Duodenal mucosa (tissue), 2 donors: ENCODE measurements around the gene CSTPP1.

Source experiments
- H3K27ac ChIP-seq: one replicate; pipeline ENCODE4 v1.7.0; 2013; ENCODE audit warnings: low read depth, low read length
- H3K27me3 ChIP-seq, 2 donors: one replicate each; pipeline ENCODE4 v1.7.0; 2013; ENCODE audit warnings: low read length in 2 of 2, control low read depth in 1 of 2; ENCODE audit not compliant: insufficient read depth in 2 of 2, control insufficient read depth in 1 of 2
- H3K36me3 ChIP-seq, 2 donors: one replicate each; pipeline ENCODE4 v1.7.0; 2013; ENCODE audit warnings: low read length in 2 of 2, control low read depth in 1 of 2; ENCODE audit not compliant: insufficient read depth in 2 of 2, control insufficient read depth in 1 of 2
- H3K4me1 ChIP-seq, 2 donors: one replicate each; pipeline ENCODE4 v1.7.0; 2013; ENCODE audit warnings: low read length in 2 of 2, control low read depth in 1 of 2; ENCODE audit not compliant: insufficient read depth in 2 of 2, control insufficient read depth in 1 of 2
- H3K4me3 ChIP-seq, 2 donors: one replicate each; pipeline ENCODE4 v1.7.0; 2013; ENCODE audit warnings: low read length in 2 of 2, low read depth in 1 of 2
- H3K9ac ChIP-seq, 2 donors: one replicate each; pipeline ENCODE4 v1.7.0; 2013; ENCODE audit warnings: low read length in 2 of 2, low read depth in 1 of 2
- H3K9me3 ChIP-seq, 2 donors: one replicate each; pipeline ENCODE4 v1.7.0; 2013; ENCODE audit warnings: low read length in 2 of 2, control low read depth in 1 of 2; ENCODE audit not compliant: control insufficient read depth in 1 of 2

Gene CSTPP1

DNA sequence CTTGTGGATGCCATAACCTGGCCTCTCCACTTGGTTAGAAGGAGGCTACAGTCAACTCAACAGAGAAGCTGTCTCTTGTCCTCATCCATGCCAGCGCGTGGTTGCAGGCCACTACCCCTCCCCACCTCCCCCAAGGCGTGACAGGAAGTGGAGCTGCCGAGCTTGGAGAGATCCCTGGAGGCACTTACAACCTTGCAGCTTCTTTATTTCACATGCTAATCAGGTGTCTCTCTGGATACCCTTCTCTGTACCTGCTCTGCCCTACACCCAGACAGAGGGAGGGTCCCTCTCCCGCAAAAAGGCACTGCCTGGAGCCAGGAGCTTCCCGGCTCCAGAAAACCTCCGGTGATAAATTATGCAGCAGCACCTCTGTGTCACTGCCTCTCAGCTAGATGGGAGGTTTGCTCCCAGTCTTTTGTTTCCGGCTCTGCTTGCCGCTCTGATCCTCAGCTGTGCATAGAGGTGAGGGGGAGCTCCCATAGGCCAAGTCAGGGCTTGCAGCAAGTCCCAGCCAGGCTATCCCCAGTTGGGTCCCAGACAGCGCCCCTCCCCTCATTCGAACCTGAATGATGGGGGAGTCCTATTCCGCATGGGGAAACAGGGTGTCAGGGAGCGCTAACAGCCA is 23.9 kb upstream of the CSTPP1 start:
- H3K27me3 ChIP-seq, result peaks cover 3 to 7% of the 10 kb centered on the region in 2 donors
- H3K4me3 ChIP-seq, result no peak overlapping the region
- no peak overlapping the region for H3K9ac ChIP-seq
- H3K4me1 ChIP-seq, result peaks cover 25 to 27% of the 10 kb centered on the region in 2 donors
- H3K36me3 ChIP-seq, result no peaks in the 10 kb centered on the region
- no peak overlapping the region for H3K27ac ChIP-seq
- no peaks in the 10 kb centered on the region for H3K9me3 ChIP-seq

DNA sequence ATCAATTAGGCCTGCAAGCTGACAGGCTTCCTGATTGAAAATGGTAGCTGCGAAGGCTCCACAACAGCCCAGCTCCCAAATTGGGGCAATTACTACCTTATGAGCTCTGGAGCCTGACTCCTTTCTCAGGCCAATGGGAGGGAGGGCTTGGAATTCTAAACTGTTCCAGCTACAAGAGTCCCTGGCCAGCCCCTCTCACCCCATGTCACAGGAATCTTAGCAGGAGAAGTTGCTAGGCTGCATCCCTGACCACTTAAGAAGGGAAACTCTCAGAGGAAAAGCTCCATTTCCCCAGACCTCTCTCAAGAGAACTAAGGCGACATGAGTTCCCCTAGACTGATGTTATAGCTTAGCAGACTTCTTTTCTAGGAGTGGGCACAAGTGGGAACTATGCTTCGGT is 23.1 kb upstream of the CSTPP1 start:
- Histone ChIP-seq H3K9ac (no peak overlapping the region), H3K4me3 (no peak overlapping the region), H3K27ac (no peak overlapping the region), H3K4me1 (peaks cover 25 to 27% of the 10 kb centered on the region in 2 donors), H3K9me3 (no peaks in the 10 kb centered on the region), H3K27me3 (peaks cover 3 to 7% of the 10 kb centered on the region in 2 donors), H3K36me3 (no peaks in the 10 kb centered on the region)

DNA sequence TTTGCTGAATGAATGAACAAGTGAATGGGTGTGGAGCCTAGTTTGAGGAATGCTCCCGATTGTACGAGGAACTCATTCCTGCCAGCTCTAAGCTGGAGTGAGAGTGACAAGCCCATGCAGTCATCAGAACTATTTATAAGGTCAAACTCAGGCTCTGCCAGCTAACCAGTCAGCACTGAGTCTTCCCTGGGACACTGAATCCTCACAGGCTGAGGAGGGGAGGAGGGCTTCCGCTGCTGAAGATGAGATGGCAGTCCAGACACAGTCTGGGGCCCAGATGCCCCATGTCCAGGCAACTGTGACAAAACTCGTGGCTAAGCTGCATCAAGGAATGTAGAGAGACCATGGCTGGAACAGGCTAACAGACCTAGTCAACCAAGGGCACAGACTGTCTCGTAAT is 22.2 kb upstream of the CSTPP1 start:
- no peaks in the 10 kb centered on the region for H3K9me3 ChIP-seq
- H3K27ac ChIP-seq, result no peak overlapping the region
- H3K4me1 ChIP-seq, result peaks cover 31 to 33% of the 10 kb centered on the region in 2 donors
- no peaks in the 10 kb centered on the region for H3K36me3 ChIP-seq
- H3K27me3 ChIP-seq, result peaks cover 3 to 7% of the 10 kb centered on the region in 2 donors
- no peak overlapping the region for H3K4me3 ChIP-seq
- H3K9ac ChIP-seq, result peak overlapping the region in 1 of 2 donors; percentile 32

DNA sequence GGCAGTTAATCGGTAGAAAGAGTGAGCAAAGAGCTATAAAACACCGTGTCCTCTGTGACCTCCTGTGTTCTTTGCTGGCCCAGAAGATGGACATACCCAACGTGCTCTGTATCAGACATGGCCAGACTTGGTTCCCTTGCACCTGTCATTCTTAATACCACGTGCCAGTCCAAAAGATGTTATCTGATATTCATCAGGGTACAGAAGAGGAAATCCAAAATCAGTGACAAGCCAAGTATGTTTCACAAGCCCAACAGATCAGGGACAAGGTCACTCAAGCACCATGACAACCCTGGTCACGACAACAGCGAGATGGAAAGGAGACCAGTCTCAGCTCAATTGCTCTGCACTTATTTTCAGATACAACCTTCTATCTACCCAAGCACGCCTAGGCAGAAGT is 21.7 kb upstream of the CSTPP1 start:
- Histone ChIP-seq H3K27ac (no peak overlapping the region), H3K9ac (no peak overlapping the region), H3K4me1 (peaks cover 33 to 35% of the 10 kb centered on the region in 2 donors), H3K9me3 (no peaks in the 10 kb centered on the region), H3K27me3 (peaks cover 3 to 7% of the 10 kb centered on the region in 2 donors), H3K36me3 (no peaks in the 10 kb centered on the region), H3K4me3 (no peak overlapping the region)

DNA sequence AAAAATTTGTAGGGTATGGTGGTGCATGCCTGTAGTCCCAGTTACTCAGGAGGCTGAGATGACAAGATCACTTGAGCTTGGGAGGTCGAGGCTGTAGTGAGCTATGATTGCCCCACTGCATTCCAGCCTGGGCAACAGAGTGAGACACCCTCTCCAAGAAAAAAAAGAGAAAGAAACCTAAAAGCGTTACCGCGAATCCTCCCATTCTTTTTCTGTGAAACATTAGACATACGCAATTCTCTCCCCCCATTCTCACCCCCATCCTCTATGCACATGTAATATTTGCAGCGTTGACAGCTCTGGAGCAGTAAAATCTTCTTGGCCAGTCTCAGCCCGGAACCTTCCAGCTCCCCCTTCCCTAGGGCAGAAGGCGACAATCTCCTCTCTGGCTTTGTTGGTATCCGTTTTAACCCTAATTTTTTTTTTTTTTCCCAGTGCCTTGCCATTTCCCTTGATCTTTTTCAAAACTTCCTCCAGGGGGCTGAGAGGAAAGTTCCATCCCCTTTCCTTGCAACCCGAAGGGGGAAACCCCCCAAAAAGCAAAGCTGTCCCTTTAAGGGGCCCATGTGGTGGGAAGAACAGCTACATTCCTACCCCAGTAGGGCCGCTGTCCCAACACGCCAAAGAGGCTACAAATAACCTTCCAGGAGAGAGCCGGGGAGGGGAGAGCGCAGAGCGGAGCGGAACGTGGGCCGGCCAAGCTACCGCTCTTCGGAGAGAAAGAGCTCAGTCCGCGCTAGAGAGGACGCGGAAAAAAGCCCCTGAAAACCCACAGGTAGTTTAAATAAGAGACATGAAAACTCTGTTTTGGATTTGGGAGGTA is 20.1 kb upstream of the CSTPP1 start:
- H3K4me1 ChIP-seq, result peaks cover 33 to 36% of the 10 kb centered on the region in 2 donors
- H3K4me3 ChIP-seq, result peak overlapping the region; percentile 76 to 86
- no peak overlapping the region for H3K27ac ChIP-seq
- no peaks in the 10 kb centered on the region for H3K36me3 ChIP-seq
- H3K9me3 ChIP-seq, result no peaks in the 10 kb centered on the region
- peak overlapping the region; percentile 66 to 67 for H3K9ac ChIP-seq
- H3K27me3 ChIP-seq, result peaks cover 3 to 7% of the 10 kb centered on the region in 2 donors

DNA sequence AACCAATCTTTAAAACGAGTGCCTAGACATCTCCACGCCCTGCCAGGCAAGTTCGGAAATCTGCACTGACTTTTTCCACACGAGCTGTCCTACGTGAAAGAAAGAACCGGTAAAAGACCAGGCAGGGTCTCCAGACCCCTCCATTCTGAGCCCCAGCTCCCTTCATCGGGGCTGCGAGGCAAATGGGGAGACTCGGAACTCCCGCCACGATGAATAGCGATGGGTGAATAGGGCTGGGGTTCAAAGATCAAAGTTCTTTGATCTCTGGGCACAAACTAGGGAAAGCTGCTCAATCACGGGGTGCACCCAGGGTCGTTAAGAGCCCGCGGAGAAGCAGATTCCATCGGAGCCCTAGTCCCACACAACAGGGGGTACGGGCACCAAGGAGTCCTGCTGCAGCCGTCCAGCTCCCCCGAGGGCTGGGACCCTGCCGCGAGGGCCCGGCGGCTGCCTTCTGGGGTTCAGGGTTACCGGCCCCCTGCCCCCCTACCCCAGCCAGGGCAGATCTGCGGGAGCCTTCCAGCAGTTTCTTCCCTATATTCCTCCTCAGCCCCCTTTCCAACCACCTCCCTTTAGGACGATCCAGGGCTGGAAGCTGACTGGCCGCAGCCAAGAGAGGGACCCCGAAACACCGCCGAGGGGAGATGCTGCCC is 19.3 kb upstream of the CSTPP1 start:
- no peak overlapping the region for H3K27ac ChIP-seq
- peak overlapping the region; percentile 66 to 67 for H3K9ac ChIP-seq
- peaks cover 3 to 7% of the 10 kb centered on the region in 2 donors for H3K27me3 ChIP-seq
- no peaks in the 10 kb centered on the region for H3K9me3 ChIP-seq
- peak overlapping the region; percentile 76 to 86 for H3K4me3 ChIP-seq
- H3K36me3 ChIP-seq, result no peaks in the 10 kb centered on the region
- H3K4me1 ChIP-seq, result peaks cover 33 to 36% of the 10 kb centered on the region in 2 donors

DNA sequence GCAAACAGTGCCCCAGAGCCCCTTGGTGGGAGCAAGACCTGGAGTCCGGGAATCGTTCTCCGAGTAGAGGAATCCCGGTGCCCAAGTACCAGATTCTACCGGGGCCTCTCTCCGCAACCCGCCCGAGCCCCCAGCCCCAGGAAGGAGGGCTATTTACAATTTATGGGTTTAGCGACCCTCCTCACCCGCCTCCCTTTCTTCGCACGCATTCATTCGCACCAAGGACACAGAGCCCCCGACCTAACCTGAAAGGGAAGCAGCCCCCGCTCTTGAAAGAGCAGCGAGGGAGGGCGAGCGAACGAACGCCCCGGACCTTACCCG is 18.8 kb upstream of the CSTPP1 start:
- no peaks in the 10 kb centered on the region for H3K9me3 ChIP-seq
- H3K27me3 ChIP-seq, result peaks cover 3% of the 10 kb centered on the region in 2 donors
- peak overlapping the region; percentile 76 to 86 for H3K4me3 ChIP-seq
- H3K9ac ChIP-seq, result peak overlapping the region; percentile 66 to 67
- no peak overlapping the region for H3K27ac ChIP-seq
- peaks cover 28 to 32% of the 10 kb centered on the region in 2 donors for H3K4me1 ChIP-seq
- no peaks in the 10 kb centered on the region for H3K36me3 ChIP-seq

DNA sequence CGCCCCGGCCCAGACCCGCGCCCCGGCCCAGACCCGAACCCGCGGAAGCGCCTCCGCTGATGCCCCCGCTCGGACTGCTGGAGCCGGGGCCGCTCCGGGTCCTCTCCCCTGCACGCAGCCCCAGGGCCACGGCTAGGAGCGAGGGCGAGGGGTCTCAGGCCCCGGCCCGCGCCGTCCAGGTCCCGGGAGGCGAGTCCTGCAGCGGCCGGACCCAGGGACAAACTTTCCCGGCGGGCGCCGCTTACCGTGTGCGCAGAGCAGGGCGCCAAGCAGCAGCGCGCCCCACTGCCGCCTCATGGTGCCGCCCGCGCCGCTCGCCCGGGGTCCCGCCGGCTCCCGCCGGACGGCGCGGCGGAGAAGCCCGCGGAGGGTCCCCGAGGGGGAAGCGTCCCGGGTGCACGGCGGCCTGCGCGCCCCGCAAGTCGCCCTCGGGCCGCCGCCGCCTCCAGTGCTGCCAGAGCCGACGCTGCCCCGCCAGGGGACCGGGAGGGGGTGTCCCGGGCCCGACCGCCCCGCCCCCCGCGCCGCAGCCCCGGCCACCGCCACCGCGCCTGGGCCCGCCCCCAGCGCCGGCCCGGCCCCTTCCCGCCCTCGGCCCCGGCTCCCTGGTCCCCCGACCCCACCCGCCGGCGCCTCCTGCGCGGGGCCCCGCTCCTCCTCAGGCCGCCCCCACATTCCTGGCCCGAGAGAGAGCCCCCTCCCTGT is 18.3 kb upstream of the CSTPP1 start, which contains the start of gene LRP4:
Gene LRP4, minus strand, starts transcription at position 468 of the 705 bp plus-strand sequence. Its CDS starts 171 bp downstream, at position 297.
- Histone ChIP-seq H3K9me3 (no peaks in the 10 kb centered on the region), H3K27ac (no peak within 1 kb of the TSS), H3K4me1 (peaks cover 23 to 29% of the 10 kb centered on the region in 2 donors), H3K4me3 (peak within 1 kb of the TSS; percentile 76 to 86), H3K27me3 (peaks cover 0 to 3% of the 10 kb centered on the region in 2 donors), H3K36me3 (no peaks in the 10 kb centered on the region), H3K9ac (peak within 1 kb of the TSS; percentile 66 to 67)

DNA sequence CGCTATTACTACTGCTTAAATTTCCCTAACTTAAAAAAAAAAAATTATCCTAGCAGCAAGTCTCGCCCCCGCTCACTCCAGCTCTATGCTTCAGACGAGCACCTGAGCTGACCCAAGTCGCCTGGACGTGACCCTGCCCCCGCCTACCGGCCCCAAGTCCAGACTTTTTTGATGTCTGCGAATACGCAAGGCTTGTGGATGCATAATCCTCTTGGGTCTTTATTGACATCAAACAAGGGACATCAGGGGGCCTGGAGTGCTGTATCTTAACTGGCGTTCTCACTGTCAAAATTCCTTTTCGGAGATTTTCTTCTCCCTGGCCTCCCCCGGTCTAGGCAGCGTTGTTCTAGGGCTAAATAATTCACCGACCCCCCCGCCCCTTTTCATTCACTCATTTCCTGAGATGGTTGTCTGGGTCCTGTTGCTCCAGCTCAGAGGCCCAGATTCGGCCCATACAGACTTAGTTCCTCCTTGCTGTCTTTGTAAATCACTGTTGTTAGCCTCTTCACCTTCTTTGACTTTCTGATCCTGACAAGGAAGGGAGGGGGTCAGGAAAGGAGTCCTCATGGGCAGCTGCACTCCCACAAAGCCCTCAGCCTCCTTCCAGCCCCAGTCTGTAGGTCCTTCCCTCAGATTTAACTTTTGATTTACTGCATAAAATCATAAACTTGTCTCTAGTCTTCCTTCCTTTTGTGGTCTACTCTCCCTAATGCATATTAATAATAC is 17.6 kb upstream of the CSTPP1 start:
- peak overlapping the region; percentile 24 to 50 for H3K4me3 ChIP-seq
- H3K9me3 ChIP-seq, result no peaks in the 10 kb centered on the region
- peaks cover 21 to 29% of the 10 kb centered on the region in 2 donors for H3K4me1 ChIP-seq
- H3K9ac ChIP-seq, result no peak overlapping the region
- H3K27me3 ChIP-seq, result no peaks in the 10 kb centered on the region
- H3K36me3 ChIP-seq, result no peaks in the 10 kb centered on the region
- H3K27ac ChIP-seq, result no peak overlapping the region
